ENCODE measurements around the gene FBXO2.

The FBXO2 gene

GRCh38 chr1:11697188-11697892 lies 43.1 kb upstream of the FBXO2 start:
- no peak for TF ChIP-seq CTCF (IDR thresholded peaks at IDR 0.05)

GRCh38 chr1:11695861-11696260 lies 41.6 kb upstream of the FBXO2 start:
- TF ChIP-seq CTCF (IDR thresholded peaks at IDR 0.05): no peak

- no peak for TF ChIP-seq CTCF (IDR thresholded peaks at IDR 0.05)
Observed at GRCh38 chr1:11693917-11694316, 39.7 kb upstream of the FBXO2 start.

- no peak for TF ChIP-seq CTCF (IDR thresholded peaks at IDR 0.05)
Observed at GRCh38 chr1:11693024-11693590, 38.9 kb upstream of the FBXO2 start.

GRCh38 chr1:11691928-11692711 lies 37.9 kb upstream of the FBXO2 start:
- TF ChIP-seq CTCF (IDR thresholded peaks at IDR 0.05): no peak

GRCh38 chr1:11691302-11691914 lies 37.2 kb upstream of the FBXO2 start, which contains the start of gene DRAXIN:
TSS of gene DRAXIN (plus strand) at chr1:11691710. CDS start at chr1:11706259, 14,549 bp downstream.
- no peak for TF ChIP-seq CTCF (IDR thresholded peaks at IDR 0.05)
